ENCODE data around the gene SNX30.

GRCh38 chr9:112913326-112913725 is 162.8 kb downstream of the SNX30 start:
- no peak for TF ChIP-seq EZH2phosphoT487 (IDR thresholded peaks at IDR 0.05; ENCODE audit: insufficient read depth, low read depth)
- no peak for TF ChIP-seq EZH2 (IDR thresholded peaks at IDR 0.05; ENCODE audit: insufficient read depth, poor library complexity, severe bottlenecking)
